ENCODE data around the gene KLHDC7A.

- TF ChIP-seq, protein P1, sequence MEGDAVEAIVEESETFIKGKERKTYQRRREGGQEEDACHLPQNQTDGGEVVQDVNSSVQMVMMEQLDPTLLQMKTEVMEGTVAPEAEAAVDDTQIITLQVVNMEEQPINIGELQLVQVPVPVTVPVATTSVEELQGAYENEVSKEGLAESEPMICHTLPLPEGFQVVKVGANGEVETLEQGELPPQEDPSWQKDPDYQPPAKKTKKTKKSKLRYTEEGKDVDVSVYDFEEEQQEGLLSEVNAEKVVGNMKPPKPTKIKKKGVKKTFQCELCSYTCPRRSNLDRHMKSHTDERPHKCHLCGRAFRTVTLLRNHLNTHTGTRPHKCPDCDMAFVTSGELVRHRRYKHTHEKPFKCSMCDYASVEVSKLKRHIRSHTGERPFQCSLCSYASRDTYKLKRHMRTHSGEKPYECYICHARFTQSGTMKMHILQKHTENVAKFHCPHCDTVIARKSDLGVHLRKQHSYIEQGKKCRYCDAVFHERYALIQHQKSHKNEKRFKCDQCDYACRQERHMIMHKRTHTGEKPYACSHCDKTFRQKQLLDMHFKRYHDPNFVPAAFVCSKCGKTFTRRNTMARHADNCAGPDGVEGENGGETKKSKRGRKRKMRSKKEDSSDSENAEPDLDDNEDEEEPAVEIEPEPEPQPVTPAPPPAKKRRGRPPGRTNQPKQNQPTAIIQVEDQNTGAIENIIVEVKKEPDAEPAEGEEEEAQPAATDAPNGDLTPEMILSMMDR (IDR thresholded peaks at IDR 0.05; ENCODE audit: poor library complexity, severe bottlenecking), result no peak
- TF ChIP-seq EZH2 (IDR thresholded peaks at IDR 0.05; ENCODE audit: borderline replicate concordance, insufficient read depth, low read length, poor library complexity, severe bottlenecking) (no peak), POLR2AphosphoS5 (IDR thresholded peaks at IDR 0.05) (no peak), SMC3 (conservative IDR thresholded peaks at IDR 0.05; ENCODE audit: poor library complexity) (no peak), TAF1 (IDR thresholded peaks at IDR 0.05; ENCODE audit: low read depth) (no peak), EP300 (conservative IDR thresholded peaks at IDR 0.05; ENCODE audit: poor library complexity, severe bottlenecking) (no peak)
Measured at GRCh38 chr1:18512883-18513282, 32.2 kb downstream of the KLHDC7A start.
